ENCODE data around the gene SPATS2.
"Not testable (repeated sequence)": the region's sequence is repeated elsewhere in the genome, so short reads cannot be mapped to it uniquely, and the experiment has no call there.

The SPATS2 gene

GRCh38 chr12:49478949-49479664 lies 111.8 kb downstream of the SPATS2 start:
- DNase-seq = no peak

GRCh38 chr12:49482095-49483051 lies 115.1 kb downstream of the SPATS2 start:
- DNase-seq = no peak

GRCh38 chr12:49483619-49484018 lies 116.4 kb downstream of the SPATS2 start:
- DNase-seq = no peak

GRCh38 chr12:49487605-49488004 lies 120.3 kb downstream of the SPATS2 start:
- DNase-seq = no peak

- no peak for DNase-seq
These were observed 121.9 kb downstream of the SPATS2 start for GRCh38 chr12:49489154-49489553.

GRCh38 chr12:49489720-49490119 lies 122.5 kb downstream of the SPATS2 start:
- no peak for DNase-seq

GRCh38 chr12:49491823-49492222 lies 124.6 kb downstream of the SPATS2 start:
- DNase-seq = no peak

- no peak for DNase-seq
These were observed 126.6 kb downstream of the SPATS2 start for GRCh38 chr12:49493900-49494299.

GRCh38 chr12:49496417-49497360 lies 129.4 kb downstream of the SPATS2 start:
- no peak for DNase-seq

- DNase-seq = no peak
These were observed 134.6 kb downstream of the SPATS2 start for GRCh38 chr12:49501895-49502294.

GRCh38 chr12:49502590-49502989 lies 135.3 kb downstream of the SPATS2 start:
- no peak for DNase-seq

GRCh38 chr12:49503674-49504180 lies 136.5 kb downstream of the SPATS2 start:
- no peak for DNase-seq

GRCh38 chr12:49505672-49506071 lies 138.4 kb downstream of the SPATS2 start:
- DNase-seq = no peak

- no peak for DNase-seq
These were observed 139.9 kb downstream of the SPATS2 start for GRCh38 chr12:49507139-49507538.

GRCh38 chr12:49509681-49510080 lies 142.4 kb downstream of the SPATS2 start:
- DNase-seq = not testable (repeated sequence)

- DNase-seq = no peak
These were observed 144.1 kb downstream of the SPATS2 start for GRCh38 chr12:49511410-49511809.

GRCh38 chr12:49512546-49512945 lies 145.3 kb downstream of the SPATS2 start:
- no peak for DNase-seq

GRCh38 chr12:49515266-49515665 lies 148.0 kb downstream of the SPATS2 start:
- no peak for DNase-seq

- no peak for DNase-seq
These were observed 151.8 kb downstream of the SPATS2 start for GRCh38 chr12:49518914-49519573.

GRCh38 chr12:49519574-49519936 lies 152.3 kb downstream of the SPATS2 start:
- no peak for DNase-seq

- no peak for DNase-seq
These were observed 154.1 kb downstream of the SPATS2 start for GRCh38 chr12:49521389-49521788.
